GM21360 (cell line): ENCODE data around the gene RABL2B.

Source experiments
- ATAC-seq: cut with Tn5 transposase; IDR thresholded peaks from one replicate; pipeline ENCODE4 v1.9.1; 2021; ENCODE audit warnings: mild to moderate bottlenecking, moderate library complexity; ENCODE audit not compliant: unreplicated experiment

The RABL2B gene

DNA sequence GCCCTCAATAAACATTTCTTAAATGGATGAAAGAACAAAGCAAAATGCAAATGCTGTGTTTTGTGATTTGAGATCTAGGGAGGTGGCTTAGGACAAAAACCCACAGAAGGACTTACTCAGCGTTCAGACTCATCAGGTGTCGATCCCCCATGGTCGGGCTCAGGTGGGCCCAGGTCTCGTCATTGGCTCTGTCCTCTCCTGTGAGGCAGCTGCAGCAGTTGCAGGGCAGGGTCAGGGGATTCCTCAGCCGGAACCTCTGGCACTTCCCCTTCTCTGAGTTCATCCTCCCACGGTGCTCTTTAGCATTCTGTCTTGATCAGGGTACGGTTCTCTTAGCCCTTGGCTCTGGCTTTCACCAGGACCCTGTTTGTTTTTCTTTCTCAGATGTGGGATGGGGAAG lies 59.4 kb downstream of the RABL2B start:
- no peak for ATAC-seq

DNA sequence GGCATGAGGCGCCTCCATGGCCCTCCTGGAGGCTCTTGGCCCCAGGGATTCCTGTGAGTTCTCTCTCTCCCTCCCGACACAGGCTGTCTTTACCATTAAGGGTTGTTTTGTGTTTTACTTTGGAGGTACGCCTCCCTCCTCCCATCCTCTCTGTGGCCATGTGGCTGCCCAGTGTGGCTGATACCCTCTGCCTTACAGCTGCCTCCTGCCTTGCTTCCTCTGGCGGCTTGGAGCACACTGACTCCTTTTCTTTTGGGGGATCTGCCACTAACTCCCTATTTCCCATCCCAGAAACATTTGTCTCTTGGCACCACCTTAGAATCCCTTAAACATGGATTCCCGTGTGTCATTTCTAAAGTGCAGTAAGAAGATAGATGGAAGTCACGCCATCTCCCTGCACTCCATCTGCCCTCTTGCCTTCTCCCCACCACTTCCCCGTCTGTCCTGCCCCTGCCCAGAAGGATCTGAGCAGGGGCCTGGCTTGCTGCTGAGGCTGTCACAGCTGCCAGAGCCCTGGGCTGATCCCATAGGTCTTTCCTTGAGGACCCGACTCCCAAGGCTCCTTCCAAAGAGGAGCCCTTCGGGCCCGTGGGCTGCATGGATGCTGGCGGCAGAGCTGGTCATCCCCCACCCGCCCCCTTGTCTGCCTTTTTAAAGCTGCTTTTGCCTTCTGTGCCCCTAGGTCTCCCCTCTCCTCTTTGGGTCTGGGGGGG lies 60.6 kb downstream of the RABL2B start:
- ATAC-seq: no peak

DNA sequence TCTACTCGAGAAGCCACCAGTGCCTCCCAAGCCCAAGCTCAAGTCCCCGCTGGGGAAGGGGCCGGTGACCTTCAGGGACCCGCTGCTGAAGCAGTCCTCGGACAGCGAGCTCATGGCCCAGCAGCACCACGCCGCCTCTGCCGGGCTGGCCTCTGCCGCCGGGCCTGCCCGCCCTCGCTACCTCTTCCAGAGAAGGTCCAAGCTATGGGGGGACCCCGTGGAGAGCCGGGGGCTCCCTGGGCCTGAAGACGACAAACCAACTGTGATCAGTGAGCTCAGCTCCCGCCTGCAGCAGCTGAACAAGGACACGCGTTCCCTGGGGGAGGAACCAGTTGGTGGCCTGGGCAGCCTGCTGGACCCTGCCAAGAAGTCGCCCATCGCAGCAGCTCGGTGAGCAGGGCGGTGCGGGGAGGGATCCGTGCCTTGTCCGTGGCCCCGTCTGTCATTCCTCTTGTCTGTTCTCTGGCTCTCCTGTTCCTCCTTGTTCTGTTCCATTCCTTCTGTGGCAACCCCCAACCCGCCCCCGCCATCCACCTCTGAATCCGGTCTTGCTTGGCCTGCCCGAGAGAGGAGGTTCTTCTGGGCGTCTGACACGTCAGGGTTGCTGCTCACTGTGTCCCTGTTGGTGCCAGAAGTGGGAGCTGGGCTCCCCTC lies 61.3 kb downstream of the RABL2B start:
- no peak for ATAC-seq

DNA sequence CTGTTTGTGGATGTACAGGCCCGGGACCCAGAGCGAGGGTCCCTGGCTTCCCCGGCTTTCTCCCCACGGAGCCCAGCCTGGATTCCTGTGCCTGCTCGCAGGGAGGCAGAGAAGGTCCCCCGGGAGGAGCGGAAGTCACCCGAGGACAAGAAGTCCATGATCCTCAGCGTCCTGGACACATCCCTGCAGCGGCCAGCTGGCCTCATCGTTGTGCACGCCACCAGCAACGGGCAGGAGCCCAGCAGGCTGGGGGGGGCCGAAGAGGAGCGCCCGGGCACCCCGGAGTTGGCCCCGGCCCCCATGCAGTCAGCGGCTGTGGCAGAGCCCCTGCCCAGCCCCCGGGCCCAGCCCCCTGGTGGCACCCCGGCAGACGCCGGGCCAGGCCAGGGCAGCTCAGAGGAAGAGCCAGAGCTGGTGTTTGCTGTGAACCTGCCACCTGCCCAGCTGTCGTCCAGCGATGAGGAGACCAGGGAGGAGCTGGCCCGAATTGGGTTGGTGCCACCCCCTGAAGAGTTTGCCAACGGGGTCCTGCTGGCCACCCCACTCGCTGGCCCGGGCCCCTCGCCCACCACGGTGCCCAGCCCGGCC lies 62.1 kb downstream of the RABL2B start:
- no peak for ATAC-seq

DNA sequence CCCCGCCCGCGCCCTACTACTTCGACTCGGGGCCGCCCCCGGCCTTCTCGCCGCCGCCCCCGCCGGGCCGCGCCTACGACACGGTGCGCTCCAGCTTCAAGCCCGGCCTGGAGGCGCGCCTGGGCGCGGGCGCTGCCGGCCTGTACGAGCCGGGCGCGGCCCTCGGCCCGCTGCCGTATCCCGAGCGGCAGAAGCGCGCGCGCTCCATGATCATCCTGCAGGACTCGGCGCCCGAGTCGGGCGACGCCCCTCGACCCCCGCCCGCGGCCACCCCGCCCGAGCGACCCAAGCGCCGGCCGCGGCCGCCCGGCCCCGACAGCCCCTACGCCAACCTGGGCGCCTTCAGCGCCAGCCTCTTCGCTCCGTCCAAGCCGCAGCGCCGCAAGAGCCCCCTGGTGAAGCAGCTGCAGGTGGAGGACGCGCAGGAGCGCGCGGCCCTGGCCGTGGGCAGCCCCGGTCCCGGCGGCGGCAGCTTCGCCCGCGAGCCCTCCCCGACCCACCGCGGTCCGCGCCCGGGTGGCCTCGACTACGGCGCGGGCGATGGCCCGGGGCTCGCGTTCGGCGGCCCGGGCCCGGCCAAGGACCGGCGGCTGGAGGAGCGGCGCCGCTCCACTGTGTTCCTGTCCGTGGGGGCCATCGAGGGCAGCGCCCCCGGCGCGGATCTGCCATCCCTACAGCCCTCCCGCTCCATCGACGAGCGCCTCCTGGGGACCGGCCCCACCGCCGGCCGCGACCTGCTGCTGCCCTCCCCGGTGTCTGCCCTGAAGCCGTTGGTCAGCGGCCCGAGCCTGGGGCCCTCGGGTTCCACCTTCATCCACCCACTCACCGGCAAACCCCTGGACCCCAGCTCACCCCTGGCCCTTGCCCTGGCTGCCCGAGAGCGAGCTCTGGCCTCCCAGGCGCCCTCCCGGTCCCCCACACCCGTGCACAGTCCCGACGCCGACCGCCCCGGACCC lies 62.9 kb downstream of the RABL2B start:
- no peak for ATAC-seq

DNA sequence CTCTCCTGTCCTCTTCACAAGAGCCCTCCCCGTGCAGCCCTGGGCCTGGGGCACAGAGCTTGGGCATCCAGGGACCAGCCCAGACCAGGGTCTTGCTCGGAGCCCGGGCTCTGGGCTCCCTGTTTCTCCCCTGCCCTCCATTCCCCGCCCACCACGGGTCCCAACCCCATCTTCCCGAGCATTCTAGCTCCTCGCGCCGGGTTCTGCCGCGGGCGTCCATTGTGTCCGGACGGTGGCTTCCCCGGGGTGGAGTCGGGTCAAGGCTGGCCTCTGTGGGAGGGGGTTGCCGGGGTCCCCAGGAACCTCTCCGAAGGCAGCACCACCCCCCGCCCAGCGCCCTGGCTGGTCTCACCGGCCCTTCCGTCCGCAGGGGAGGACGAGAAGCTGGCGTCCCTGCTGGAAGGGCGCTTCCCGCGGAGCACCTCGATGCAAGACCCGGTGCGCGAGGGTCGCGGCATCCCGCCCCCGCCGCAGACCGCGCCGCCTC lies 63.6 kb downstream of the RABL2B start:
- ATAC-seq: no peak

DNA sequence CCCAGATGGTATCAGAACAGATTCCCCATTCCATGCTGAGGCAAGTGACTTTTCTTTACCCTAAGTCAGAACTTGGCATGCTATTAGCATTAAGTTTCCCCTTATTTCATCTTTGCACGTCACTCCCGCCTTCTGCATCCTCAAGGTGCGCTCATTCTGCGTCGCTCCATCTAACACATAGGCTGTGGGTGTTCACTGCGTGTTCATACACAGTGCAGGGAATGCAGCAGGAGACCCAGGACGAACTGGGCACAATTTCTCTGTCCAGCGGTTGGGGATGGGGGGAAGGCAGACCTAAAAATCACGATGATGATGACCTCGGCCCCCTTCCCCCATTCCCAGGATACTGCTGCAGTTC lies 65.1 kb downstream of the RABL2B start:
- ATAC-seq: no peak

DNA sequence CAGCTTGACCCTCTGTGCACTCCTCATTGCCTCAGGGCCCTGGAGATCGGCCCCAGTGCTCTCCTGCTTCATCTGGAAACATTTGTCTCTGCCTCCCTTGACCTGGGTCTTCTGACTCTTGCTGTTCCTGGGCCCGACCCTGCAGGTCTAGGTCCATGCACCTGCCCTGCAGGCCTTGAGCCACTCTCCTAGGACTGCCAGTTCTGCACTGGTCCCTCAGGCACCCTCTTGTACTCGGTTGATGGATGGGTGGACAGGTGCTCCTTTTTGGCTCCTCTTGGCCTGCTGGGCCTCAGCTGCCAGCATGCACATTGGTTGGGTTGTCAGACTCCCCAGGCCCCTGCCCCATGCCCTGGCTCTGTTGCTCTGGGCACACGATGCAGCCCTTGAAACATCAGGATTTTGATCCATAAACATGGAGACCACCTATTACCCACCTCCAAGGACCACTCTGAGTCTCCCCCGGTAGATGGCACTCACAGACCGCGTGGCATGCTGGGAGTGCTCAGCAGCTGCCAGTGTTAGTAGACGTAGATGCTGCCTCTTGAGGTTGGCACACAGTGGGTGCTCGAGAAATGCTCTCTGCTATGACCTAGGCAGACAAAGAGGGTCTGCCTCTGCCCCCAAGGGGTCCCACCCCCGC lies 65.6 kb downstream of the RABL2B start:
- no peak for ATAC-seq
